PC-3 (cell line): ENCODE results near the gene TEP1. TPM values are rescaled to one million over a fixed set of nuclear protein-coding genes. Genes with fewer than 3 reads are reported as not detected.
"Not testable (repeated sequence)": the region's sequence is repeated elsewhere in the genome, so short reads cannot be mapped to it uniquely, and the experiment has no call there.

Experiments used
- ATAC-seq: fragments of 200-7000 bp; cut with Tn5 transposase; 2 replicates; pipeline ENCODE4 v1.9.1; 2020; ENCODE audit warnings: mild to moderate bottlenecking, moderate library complexity
- BruUV-seq: library from RNA; stranded (reverse); fragments of 400-500 nt; replicated peaks from 2 replicates; lab custom pipeline; 2021; lab: Mats Ljungman, UMichigan
- CTCF ChIA-PET: fragments of 300-600 bp; sonication (Branson Sonifier 250); formaldehyde crosslinking; loops from one replicate; lab custom pipeline; 2022; ENCODE audit warnings: antibody characterized with exemption; lab: Charles Lee
- POLR2A ChIA-PET: fragments of 300-600 bp; sonication (Branson Sonifier 250); formaldehyde crosslinking; loops from one replicate; lab custom pipeline; 2022; ENCODE audit warnings: antibody characterized with exemption; ENCODE audit not compliant: unreplicated experiment; lab: Charles Lee
- DNase-seq: peaks from one replicate; pipeline ENCODE4 v3.0.0-alpha.2; 2015
- H2AFZ ChIP-seq: fragments of 300-600 bp; sonication (generic); 2 replicates; pipeline ENCODE4 v1.6.0; 2016; ENCODE audit warnings: antibody characterized with exemption, low read length
- H3F3A ChIP-seq: fragments of 300-600 bp; sonication (generic); one replicate; pipeline ENCODE4 v1.6.0; 2017; ENCODE audit warnings: antibody characterized with exemption, low read length, control low read depth, mild to moderate bottlenecking; ENCODE audit not compliant: unreplicated experiment
- H3K27ac ChIP-seq: fragments of 300-600 bp; sonication (generic); 2 replicates; pipeline ENCODE4 v1.5.1; 2016; ENCODE audit warnings: mild to moderate bottlenecking, low read length
- H3K27me3 ChIP-seq: fragments of 300-600 bp; sonication (generic); 2 replicates; pipeline ENCODE4 v1.6.1; 2016; ENCODE audit warnings: low read length, mixed read lengths
- H3K36me3 ChIP-seq: fragments of 300-600 bp; sonication (generic); 2 replicates; pipeline ENCODE4 v1.6.1; 2016; ENCODE audit warnings: low read depth, mixed run types, low read length, mixed read lengths
- H3K4me1 ChIP-seq: fragments of 300-600 bp; sonication (generic); 2 replicates; pipeline ENCODE4 v1.5.1; 2016; ENCODE audit warnings: low read length; ENCODE audit not compliant: insufficient read depth
- H3K4me2 ChIP-seq: fragments of 300-600 bp; sonication (generic); 2 replicates; pipeline ENCODE4 v1.6.0; 2016; ENCODE audit warnings: low read length
- H3K4me3 ChIP-seq: fragments of 300-600 bp; sonication (generic); 2 replicates; pipeline ENCODE4 v1.5.1; 2016; ENCODE audit warnings: mild to moderate bottlenecking, low read length, mixed read lengths
- H3K79me2 ChIP-seq: fragments of 300-600 bp; sonication (generic); 2 replicates; pipeline ENCODE4 v1.6.1; 2017; ENCODE audit warnings: low read length, mixed read lengths
- H3K9ac ChIP-seq: fragments of 300-600 bp; sonication (generic); 2 replicates; pipeline ENCODE4 v1.6.0; 2016; ENCODE audit warnings: mild to moderate bottlenecking, low read length
- H3K9me2 ChIP-seq: fragments of 300-600 bp; sonication (generic); replicated peaks from 2 replicates; pipeline ENCODE4 v1.6.1; 2016; ENCODE audit warnings: mixed run types, low read length, mixed read lengths
- H3K9me3 ChIP-seq: fragments of 300-600 bp; sonication (generic); 2 replicates; pipeline ENCODE4 v1.6.1; 2016; ENCODE audit warnings: low read length, mixed read lengths
- H4K20me1 ChIP-seq: fragments of 300-600 bp; sonication (generic); 2 replicates; pipeline ENCODE4 v1.6.1; 2016; ENCODE audit warnings: low read length, mixed read lengths
- CTCF ChIP-seq: fragments of 300-600 bp; sonication (generic); conservative IDR thresholded peaks from 2 replicates; pipeline ENCODE4 v1.5.1; 2017; ENCODE audit warnings: antibody characterized with exemption, low read depth, mild to moderate bottlenecking, low read length
- EZH2 ChIP-seq: fragments of 300-600 bp; sonication (generic); IDR thresholded peaks from one replicate; pipeline ENCODE4 v1.6.1; 2017; ENCODE audit warnings: antibody characterized with exemption, mild to moderate bottlenecking, low read length; ENCODE audit not compliant: unreplicated experiment
- EZH2phosphoT487 ChIP-seq: fragments of 300-600 bp; sonication (generic); IDR thresholded peaks from 2 replicates; pipeline ENCODE4 v1.6.1; 2018; ENCODE audit warnings: mild to moderate bottlenecking, antibody characterized with exemption, low read length, borderline replicate concordance
- intact Hi-C: fragments of 100-400 bp; cut with micrococcal nuclease; formaldehyde crosslinking; loops from 2 replicates; pipeline ENCODE4 v1.9.0; 2023
- total RNA-seq: library from RNA; depleted of rRNA; stranded (reverse); fragments of >200 nt; gene quantifications from 2 replicates; pipeline ENCODE4 v1.2.3, GENCODE V29; 2014

Gene TEP1
- total RNA-seq, 1 experiment from 2014 or later = 8.9 TPM

GRCh38 chr14:20341646-20342045 is 71.7 kb downstream of the TEP1 start:
- no peak overlapping the region for H3K27ac ChIP-seq
- ChIA-PET CTCF (interaction anchor here (0.6 kb wide), 1 partner anchor 9 kb away, joined by 8 read pairs; no protein-coding TSS in a partner anchor), POLR2A (interaction anchor here (0.6 kb wide), 1 partner anchor 182 kb away, joined by 12 read pairs; no protein-coding TSS in a partner anchor)

GRCh38 chr14:20341032-20341431 is 72.3 kb downstream of the TEP1 start:
- H3K9me3 ChIP-seq, BruUV-seq, H2AFZ ChIP-seq, CTCF ChIA-PET, H3F3A ChIP-seq, H3K4me1 ChIP-seq, H4K20me1 ChIP-seq, H3K27ac ChIP-seq, H3K27me3 ChIP-seq, ATAC-seq, intact Hi-C loops, H3K9ac ChIP-seq, POLR2A ChIA-PET, DNase-seq, H3K4me2 ChIP-seq, H3K9me2 ChIP-seq, H3K4me3 ChIP-seq: not testable (repeated sequence)
- Histone ChIP-seq H3K36me3 (peaks cover 11% of the 10 kb centered on the region), H3K79me2 (peaks cover 22% of the 10 kb centered on the region)

More at GRCh38 chr14:20341646-20342045, 71.7 kb downstream of the TEP1 start:
- Histone ChIP-seq H4K20me1 (no peaks in the 10 kb centered on the region), H3K27me3 (no peaks in the 10 kb centered on the region), H3F3A (no peaks in the 10 kb centered on the region), H3K79me2 (peaks cover 22% of the 10 kb centered on the region), H3K4me2 (peak overlapping the region; percentile 96), H2AFZ (peak overlapping the region; percentile 98), H3K4me3 (peak overlapping the region; percentile 98), H3K9me3 (no peaks in the 10 kb centered on the region), H3K4me1 (peaks cover 9% of the 10 kb centered on the region; the same call in 1 of the 2 replicates), H3K9me2 (no peaks in the 10 kb centered on the region), H3K9ac (peak overlapping the region; percentile 83), H3K36me3 (peaks cover 14% of the 10 kb centered on the region)
- DNase-seq = no peak
- no TSS peak for BruUV-seq
- intact Hi-C loops = loop anchor here (2.0 kb wide), 1 partner anchor 267 kb away; no protein-coding TSS in a partner anchor
- ATAC-seq = no peak
- TF ChIP-seq EZH2phosphoT487 (no peak), CTCF (no peak), EZH2 (no peak)

- Histone ChIP-seq H3K9ac (no peak overlapping the region), H3K36me3 (peaks cover 2% of the 10 kb centered on the region; the same call in 1 of the 2 replicates), H3K27ac (no peak overlapping the region), H3K4me1 (peaks cover 10% of the 10 kb centered on the region), H4K20me1 (no peaks in the 10 kb centered on the region; the same call in 1 of the 2 replicates), H3K9me2 (no peaks in the 10 kb centered on the region), H3K9me3 (no peaks in the 10 kb centered on the region), H3K4me2 (peak overlapping the region; percentile 91; the same call in 1 of the 2 replicates), H2AFZ (peak overlapping the region; percentile 79; the same call in 1 of the 2 replicates), H3F3A (no peaks in the 10 kb centered on the region), H3K4me3 (no peak overlapping the region), H3K27me3 (no peaks in the 10 kb centered on the region), H3K79me2 (peaks cover 40% of the 10 kb centered on the region)
- DNase-seq = no peak
- BruUV-seq = no TSS peak
- ChIA-PET POLR2A (interaction anchor here (1.0 kb wide), 1 partner anchor 9 kb away, joined by 6 read pairs; the partner anchor contains the start of gene PARP2), CTCF (no interaction called here)
- TF ChIP-seq EZH2 = no peak
- TF ChIP-seq EZH2phosphoT487 = no peak
- no peak for TF ChIP-seq CTCF
- ATAC-seq = no peak
- intact Hi-C loops = no loop called here
Observed at GRCh38 chr14:20334017-20334416, 79.3 kb downstream of the TEP1 start.
